ENCODE results near the gene COX5A. TPM values are rescaled to one million over a fixed set of nuclear protein-coding genes. Genes with fewer than 3 reads are reported as not detected.

Gene COX5A
- polyA plus RNA-seq, 1 donor from 2014 or later = 155 TPM

GRCh38 chr15:74920456-74920855 is 17.4 kb downstream of the COX5A start:
- H3K9me3 ChIP-seq (ENCODE audit: low read length) = no peaks in the 10 kb centered on the region
- peaks cover 8% of the 10 kb centered on the region for H3K36me3 ChIP-seq (ENCODE audit: insufficient read depth, low read length)
- no peaks in the 10 kb centered on the region for H3K9me2 ChIP-seq (ENCODE audit: insufficient read depth, low read length)
- no peaks in the 10 kb centered on the region for H4K20me1 ChIP-seq (ENCODE audit: insufficient read depth)
- TF ChIP-seq EP300 (conservative IDR thresholded peaks at IDR 0.05; ENCODE audit: poor library complexity, severe bottlenecking) (no peak), SMC3 (conservative IDR thresholded peaks at IDR 0.05; ENCODE audit: poor library complexity) (no peak), MXI1 (conservative IDR thresholded peaks at IDR 0.05; ENCODE audit: poor library complexity, severe bottlenecking) (no peak), RAD21 (conservative IDR thresholded peaks at IDR 0.05) (no peak), EZH2 (IDR thresholded peaks at IDR 0.05; ENCODE audit: borderline replicate concordance, insufficient read depth, low read length, poor library complexity, severe bottlenecking) (no peak), REST (IDR thresholded peaks at IDR 0.05; ENCODE audit: borderline replicate concordance) (no peak), TAF1 (IDR thresholded peaks at IDR 0.05; ENCODE audit: low read depth) (no peak), POLR2AphosphoS5 (IDR thresholded peaks at IDR 0.05) (no peak), CTCF (IDR thresholded peaks at IDR 0.05; ENCODE audit: poor library complexity, severe bottlenecking) (no peak)
- H3K27me3 ChIP-seq (ENCODE audit: insufficient read depth, low read depth, low read length) = no peaks in the 10 kb centered on the region
- H3K4me2 ChIP-seq (ENCODE audit: low read length) = no peak overlapping the region
- H3K27ac ChIP-seq (ENCODE audit: low read length) = no peak overlapping the region
- no peak overlapping the region for H3K4me3 ChIP-seq (ENCODE audit: low read length)
- no peaks in the 10 kb centered on the region for H3F3A ChIP-seq (ENCODE audit: insufficient read depth, low read length, poor library complexity, severe bottlenecking)
- no peaks in the 10 kb centered on the region for H3K79me2 ChIP-seq (replicated peaks; ENCODE audit: insufficient read depth, low read length)
- H3K9ac ChIP-seq (ENCODE audit: low read length) = no peak overlapping the region
- no peak overlapping the region for H2AFZ ChIP-seq (ENCODE audit: low read depth, low read length)

GRCh38 chr15:74917676-74918075 is 20.2 kb downstream of the COX5A start:
- no peaks in the 10 kb centered on the region for H4K20me1 ChIP-seq (ENCODE audit: insufficient read depth)

More at GRCh38 chr15:74917676-74918075, 20.2 kb downstream of the COX5A start:
- Histone ChIP-seq H3K79me2 (replicated peaks; ENCODE audit: insufficient read depth, low read length) (no peaks in the 10 kb centered on the region), H3K4me2 (ENCODE audit: low read length) (no peak overlapping the region), H3K27ac (ENCODE audit: low read length) (no peak overlapping the region), H3K4me3 (ENCODE audit: low read length) (no peak overlapping the region), H2AFZ (ENCODE audit: low read depth, low read length) (no peak overlapping the region), H3K9me2 (ENCODE audit: insufficient read depth, low read length) (no peaks in the 10 kb centered on the region), H3K9me3 (ENCODE audit: low read length) (no peaks in the 10 kb centered on the region), H3F3A (ENCODE audit: insufficient read depth, low read length, poor library complexity, severe bottlenecking) (no peaks in the 10 kb centered on the region), H3K27me3 (ENCODE audit: insufficient read depth, low read depth, low read length) (no peaks in the 10 kb centered on the region), H3K36me3 (ENCODE audit: insufficient read depth, low read length) (peaks cover 8% of the 10 kb centered on the region), H3K9ac (ENCODE audit: low read length) (no peak overlapping the region)
- TF ChIP-seq MXI1 (conservative IDR thresholded peaks at IDR 0.05; ENCODE audit: poor library complexity, severe bottlenecking) (no peak), TAF1 (IDR thresholded peaks at IDR 0.05; ENCODE audit: low read depth) (no peak), EP300 (conservative IDR thresholded peaks at IDR 0.05; ENCODE audit: poor library complexity, severe bottlenecking) (no peak), EZH2 (IDR thresholded peaks at IDR 0.05; ENCODE audit: borderline replicate concordance, insufficient read depth, low read length, poor library complexity, severe bottlenecking) (no peak), CTCF (IDR thresholded peaks at IDR 0.05; ENCODE audit: poor library complexity, severe bottlenecking) (no peak), POLR2AphosphoS5 (IDR thresholded peaks at IDR 0.05) (no peak), RAD21 (conservative IDR thresholded peaks at IDR 0.05) (no peak), SMC3 (conservative IDR thresholded peaks at IDR 0.05; ENCODE audit: poor library complexity) (no peak), REST (IDR thresholded peaks at IDR 0.05; ENCODE audit: borderline replicate concordance) (no peak)

All from neural cell (in vitro differentiated cells).